ENCODE results near the gene BCKDHA. TPM values are rescaled to one million over a fixed set of nuclear protein-coding genes. Genes with fewer than 3 reads are reported as not detected.
"Not testable (repeated sequence)": the region's sequence is repeated elsewhere in the genome, so short reads cannot be mapped to it uniquely, and the experiment has no call there.

Gene BCKDHA
- total RNA-seq, 2 experiments from 2014 or later: 21.3 to 28.0 TPM

- Mint-ChIP-seq H3K27me3 (peaks cover 2% of the 10 kb centered on the region), H3K4me1 (peaks cover 15% of the 10 kb centered on the region), H3K36me3 (no peaks in the 10 kb centered on the region), H3K4me3 (no peak overlapping the region), H3K9me3 (no peaks in the 10 kb centered on the region), H3K27ac (no peak overlapping the region)
- DNase-seq: no peak
These were observed 59.6 kb downstream of the BCKDHA start for GRCh38 chr19:41457241-41457640.

GRCh38 chr19:41462497-41462896, 64.9 kb downstream of the BCKDHA start:
- peaks cover 8% of the 10 kb centered on the region for H3K4me1 Mint-ChIP-seq
- no peak overlapping the region for H3K27ac Mint-ChIP-seq
- H3K4me3 Mint-ChIP-seq: no peak overlapping the region
- peaks cover 37% of the 10 kb centered on the region for H3K27me3 Mint-ChIP-seq
- no peaks in the 10 kb centered on the region for H3K9me3 Mint-ChIP-seq
- H3K36me3 Mint-ChIP-seq: no peaks in the 10 kb centered on the region
- no peak for DNase-seq

DNA sequence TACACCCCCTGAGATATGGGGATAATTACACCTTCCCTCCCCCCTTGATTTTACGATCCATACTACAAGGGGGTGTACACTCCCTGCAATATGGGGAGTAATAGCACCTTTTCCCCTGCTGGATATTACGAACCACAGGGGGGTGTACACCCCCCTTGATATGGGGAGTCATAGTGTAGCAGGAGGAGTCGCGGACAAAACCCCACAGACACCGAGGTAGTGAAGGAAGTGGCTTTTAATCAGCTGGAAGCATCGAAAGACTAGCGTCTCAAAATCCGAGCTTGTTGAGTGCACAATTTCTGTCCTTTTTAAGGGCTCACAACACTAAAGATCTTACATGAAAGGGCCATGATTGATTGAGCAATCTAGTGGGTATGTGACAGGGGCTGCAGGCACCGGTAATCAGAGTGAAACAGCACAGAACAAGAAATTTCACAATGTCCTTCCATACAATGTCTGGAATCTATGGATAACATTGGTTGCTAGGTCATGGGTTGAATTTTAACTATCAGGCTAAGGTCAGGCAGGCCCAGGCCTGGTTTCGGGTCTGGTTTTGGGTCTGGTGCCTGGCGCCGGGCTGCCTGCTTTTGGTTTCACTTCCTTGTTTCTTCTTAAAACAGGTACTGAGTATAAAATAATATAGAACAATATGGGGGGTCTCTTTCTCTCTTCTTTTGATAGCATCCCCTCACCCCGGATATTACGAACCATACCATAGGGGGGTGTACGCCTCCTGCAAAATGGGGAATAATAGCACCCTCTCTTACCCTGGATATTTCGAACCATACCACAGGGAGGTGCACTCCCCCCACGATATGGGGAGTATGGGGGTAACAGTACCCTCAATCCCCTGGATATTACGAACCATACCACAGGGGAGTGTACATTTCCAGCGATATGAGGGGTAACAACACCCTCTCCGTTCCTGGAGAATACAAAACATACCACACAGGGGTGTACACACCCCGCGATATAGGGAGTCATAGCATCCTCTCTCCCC, 65.9 kb downstream of the BCKDHA start:
- not testable (repeated sequence) for H3K9me3 Mint-ChIP-seq, DNase-seq

More for the DNA sequence above, 65.9 kb downstream of the BCKDHA start:
- H3K4me1 Mint-ChIP-seq, H3K4me3 Mint-ChIP-seq, H3K27ac Mint-ChIP-seq, H3K36me3 Mint-ChIP-seq: not testable (repeated sequence)
- peaks cover 48% of the 10 kb centered on the region for H3K27me3 Mint-ChIP-seq

Other genes with a start within 250 kb of the BCKDHA start
- under 1 TPM; 0.27 to 0.32 TPM for gene CYP2S1, start 204.6 kb upstream of the BCKDHA start, total RNA-seq
- under 1 TPM; 0.41 to 0.42 TPM for gene AXL, start 178.6 kb upstream of the BCKDHA start, total RNA-seq
- 100 to 1,000 TPM; 255 to 259 TPM for gene HNRNPUL1, start 133.4 kb upstream of the BCKDHA start, total RNA-seq
- gene CCDC97, start 87.6 kb upstream of the BCKDHA start, total RNA-seq: 10 to 100 TPM; 19.1 to 20.5 TPM
- 100 to 1,000 TPM; 152 to 154 TPM for gene TGFB1, start 43.9 kb upstream of the BCKDHA start, total RNA-seq
- 1 to 10 TPM; 6.4 to 8.1 TPM for gene B9D2, start 33.7 kb upstream of the BCKDHA start, total RNA-seq
- gene TMEM91, start 21.3 kb upstream of the BCKDHA start, total RNA-seq: 1 to 10 TPM; 4.0 to 4.5 TPM
- 10 to 100 TPM; 43.5 to 44.6 TPM for gene EXOSC5, start 459 bp upstream of the BCKDHA start, total RNA-seq
- gene B3GNT8, start 29.6 kb downstream of the BCKDHA start, total RNA-seq: under 1 TPM; 0.10 to 0.48 TPM
- gene DMAC2, start 42.1 kb downstream of the BCKDHA start, total RNA-seq: 10 to 100 TPM; 54.5 to 63.0 TPM
- not detected for gene ERICH4, start 45.3 kb downstream of the BCKDHA start, total RNA-seq
- gene CEACAM21, start 178.3 kb downstream of the BCKDHA start, total RNA-seq: 10 to 100 TPM; 36.5 to 37.5 TPM
- gene CEACAM4, start 229.3 kb downstream of the BCKDHA start, total RNA-seq: not detected